ENCODE results near the gene CHTF18. TPM values are rescaled to one million over a fixed set of nuclear protein-coding genes. Genes with fewer than 3 reads are reported as not detected.
"Not testable (repeated sequence)": the region's sequence is repeated elsewhere in the genome, so short reads cannot be mapped to it uniquely, and the experiment has no call there.

Gene CHTF18
- polyA plus RNA-seq, 2 donors, result 14.8 to 28.9 TPM

DNA sequence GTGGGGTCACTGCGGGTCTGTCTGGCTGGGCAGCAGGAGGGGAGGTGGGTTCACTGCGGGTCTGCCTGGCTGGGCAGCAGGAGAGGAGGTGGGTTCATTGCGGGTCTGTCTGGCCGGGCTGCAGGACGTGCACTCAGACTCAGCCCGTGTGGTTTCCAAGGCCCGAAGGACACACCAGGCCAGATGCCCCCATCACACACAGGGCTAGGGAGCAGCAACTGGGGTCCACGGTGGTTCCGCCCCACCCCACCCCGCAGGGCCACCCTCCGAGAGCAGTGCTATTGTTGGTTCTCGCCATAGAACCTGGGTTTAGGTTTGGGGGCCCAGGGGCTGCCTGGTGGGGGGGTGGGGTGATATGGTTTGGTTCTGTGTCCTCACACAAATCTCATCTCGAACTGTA is 41.8 kb upstream of the CHTF18 start:
- Histone ChIP-seq H3K9me3 (ENCODE audit: control insufficient read depth in 2 of 2, insufficient read depth in 1 of 2, low read depth in 1 of 2, low read length in 1 of 2) (no peaks in the 10 kb centered on the region), H3K36me3 (ENCODE audit: control insufficient read depth in 2 of 2, insufficient read depth in 2 of 2, low read length in 1 of 2) (no peaks in the 10 kb centered on the region), H3K27ac (ENCODE audit: low read depth in 2 of 2, low read length in 1 of 2) (no peak overlapping the region), H3K4me3 (ENCODE audit: low read depth in 1 of 2, low read length in 2 of 2) (no peak overlapping the region), H3K27me3 (ENCODE audit: control insufficient read depth in 1 of 2, insufficient read depth in 2 of 2, low read length in 2 of 2) (no peaks in the 10 kb centered on the region), H3K4me1 (ENCODE audit: control insufficient read depth in 2 of 2, insufficient read depth in 2 of 2, low read length in 1 of 2) (peaks cover 0 to under 1% of the 10 kb centered on the region in 2 donors)
- WGBS, 2 donors, result 79% methylated on average over 13 of the region's 13 CpGs

DNA sequence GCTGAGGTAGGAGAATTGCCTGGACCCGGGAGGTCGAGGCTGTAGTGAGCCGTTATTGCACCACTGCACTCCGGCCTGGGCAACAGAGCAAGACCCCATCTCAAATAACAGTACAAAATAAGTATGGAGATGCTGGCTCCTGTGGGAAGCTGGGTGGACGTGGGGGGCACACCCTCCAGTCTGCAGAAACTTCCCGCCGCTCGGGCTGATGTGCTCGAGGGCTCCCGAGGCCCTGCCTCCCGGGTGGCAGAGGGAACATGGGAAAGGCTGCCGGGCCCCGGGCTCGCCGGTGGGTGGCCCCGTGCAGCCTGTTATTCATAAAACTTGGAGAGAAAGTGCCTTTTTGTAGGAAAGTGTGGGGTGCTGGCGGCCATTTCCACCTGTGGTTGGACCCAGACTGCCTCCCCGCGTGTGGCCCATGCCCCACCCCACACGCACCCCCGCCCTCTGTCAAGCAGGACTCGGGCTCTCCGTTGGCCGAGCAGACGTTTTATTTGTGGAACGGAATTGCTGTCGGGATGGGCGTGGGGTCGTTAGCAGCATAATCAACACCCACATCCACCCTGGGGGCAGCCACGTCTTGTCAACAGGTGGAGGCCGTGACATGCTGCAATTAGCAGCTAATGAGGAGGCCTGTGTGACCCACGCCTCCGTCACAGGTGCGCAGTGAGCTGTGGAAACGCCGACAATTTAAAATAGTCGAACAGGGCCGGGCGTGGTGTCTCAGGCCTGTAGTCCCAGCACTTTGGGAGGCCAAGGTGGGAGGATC is 40.3 kb upstream of the CHTF18 start:
- Histone ChIP-seq H3K4me1 (ENCODE audit: control insufficient read depth in 2 of 2, insufficient read depth in 2 of 2, low read length in 1 of 2) (peaks cover 0 to 5% of the 10 kb centered on the region in 2 donors), H3K27me3 (ENCODE audit: control insufficient read depth in 1 of 2, insufficient read depth in 2 of 2, low read length in 2 of 2) (peaks cover 0 to 3% of the 10 kb centered on the region in 2 donors), H3K27ac (ENCODE audit: low read depth in 2 of 2, low read length in 1 of 2) (no peak overlapping the region), H3K9me3 (ENCODE audit: control insufficient read depth in 2 of 2, insufficient read depth in 1 of 2, low read depth in 1 of 2, low read length in 1 of 2) (no peaks in the 10 kb centered on the region), H3K4me3 (ENCODE audit: low read depth in 1 of 2, low read length in 2 of 2) (no peak overlapping the region), H3K36me3 (ENCODE audit: control insufficient read depth in 2 of 2, insufficient read depth in 2 of 2, low read length in 1 of 2) (no peaks in the 10 kb centered on the region)
- 76% methylated on average over 39 of the region's 39 CpGs for WGBS, 2 donors

DNA sequence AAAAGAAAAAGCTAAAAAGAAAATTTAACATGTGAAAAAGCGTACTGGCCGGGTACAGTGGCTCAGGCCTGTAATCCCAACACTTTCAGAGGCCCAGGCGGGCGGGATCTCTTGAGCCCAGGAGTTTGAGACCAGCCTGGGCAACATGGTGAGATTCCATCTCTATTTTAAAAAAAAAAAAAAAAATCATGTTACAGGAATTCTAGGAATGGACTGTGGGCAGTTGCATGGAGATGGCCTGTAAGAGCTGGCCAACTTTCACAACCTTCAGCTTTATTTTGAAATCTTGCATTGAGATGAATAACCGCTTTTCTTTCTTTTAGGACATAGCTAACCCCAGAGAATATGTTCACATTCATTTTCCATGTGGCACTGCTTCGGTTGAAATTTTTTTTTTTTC is 39.4 kb upstream of the CHTF18 start:
- no peak overlapping the region for H3K27ac ChIP-seq (ENCODE audit: low read depth in 2 of 2, low read length in 1 of 2)
- no peaks in the 10 kb centered on the region for H3K9me3 ChIP-seq (ENCODE audit: control insufficient read depth in 2 of 2, insufficient read depth in 1 of 2, low read depth in 1 of 2, low read length in 1 of 2)
- H3K36me3 ChIP-seq (ENCODE audit: control insufficient read depth in 2 of 2, insufficient read depth in 2 of 2, low read length in 1 of 2), result no peaks in the 10 kb centered on the region
- H3K27me3 ChIP-seq (ENCODE audit: control insufficient read depth in 1 of 2, insufficient read depth in 2 of 2, low read length in 2 of 2), result peaks cover 0 to 3% of the 10 kb centered on the region in 2 donors
- 83 to 84% methylated on average over 6 of the region's 6 CpGs for WGBS, 2 donors
- H3K4me1 ChIP-seq (ENCODE audit: control insufficient read depth in 2 of 2, insufficient read depth in 2 of 2, low read length in 1 of 2), result peaks cover 0 to 5% of the 10 kb centered on the region in 2 donors
- H3K4me3 ChIP-seq (ENCODE audit: low read depth in 1 of 2, low read length in 2 of 2), result no peak overlapping the region

DNA sequence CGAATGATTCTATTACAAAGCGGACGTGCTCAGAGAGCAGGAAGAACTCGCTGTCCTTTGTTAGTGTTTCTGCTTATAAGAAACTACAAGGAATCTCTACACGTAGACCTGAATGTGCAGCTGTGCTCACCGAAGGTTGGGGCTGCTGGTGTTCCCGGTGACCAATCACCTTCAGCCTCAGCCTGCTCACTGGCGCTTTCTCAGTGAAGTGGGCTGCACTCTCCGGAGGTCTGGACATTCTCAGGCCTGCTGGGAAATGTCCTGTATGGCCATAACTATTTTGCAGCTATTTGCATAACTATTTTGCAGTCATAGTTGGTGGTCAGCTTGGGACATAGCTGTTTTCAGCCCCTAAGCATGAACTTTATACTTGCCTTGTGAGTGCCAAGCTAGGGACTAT is 37.9 kb upstream of the CHTF18 start:
- peaks cover 0 to 3% of the 10 kb centered on the region in 2 donors for H3K27me3 ChIP-seq (ENCODE audit: control insufficient read depth in 1 of 2, insufficient read depth in 2 of 2, low read length in 2 of 2)
- H3K27ac ChIP-seq (ENCODE audit: low read depth in 2 of 2, low read length in 1 of 2), result no peak overlapping the region
- WGBS, 2 donors, result 59 to 66% methylated on average over 9 of the region's 9 CpGs
- no peak overlapping the region for H3K4me3 ChIP-seq (ENCODE audit: low read depth in 1 of 2, low read length in 2 of 2)
- no peaks in the 10 kb centered on the region for H3K36me3 ChIP-seq (ENCODE audit: control insufficient read depth in 2 of 2, insufficient read depth in 2 of 2, low read length in 1 of 2)
- peaks cover 0 to 5% of the 10 kb centered on the region in 2 donors for H3K4me1 ChIP-seq (ENCODE audit: control insufficient read depth in 2 of 2, insufficient read depth in 2 of 2, low read length in 1 of 2)
- no peaks in the 10 kb centered on the region for H3K9me3 ChIP-seq (ENCODE audit: control insufficient read depth in 2 of 2, insufficient read depth in 1 of 2, low read depth in 1 of 2, low read length in 1 of 2)

DNA sequence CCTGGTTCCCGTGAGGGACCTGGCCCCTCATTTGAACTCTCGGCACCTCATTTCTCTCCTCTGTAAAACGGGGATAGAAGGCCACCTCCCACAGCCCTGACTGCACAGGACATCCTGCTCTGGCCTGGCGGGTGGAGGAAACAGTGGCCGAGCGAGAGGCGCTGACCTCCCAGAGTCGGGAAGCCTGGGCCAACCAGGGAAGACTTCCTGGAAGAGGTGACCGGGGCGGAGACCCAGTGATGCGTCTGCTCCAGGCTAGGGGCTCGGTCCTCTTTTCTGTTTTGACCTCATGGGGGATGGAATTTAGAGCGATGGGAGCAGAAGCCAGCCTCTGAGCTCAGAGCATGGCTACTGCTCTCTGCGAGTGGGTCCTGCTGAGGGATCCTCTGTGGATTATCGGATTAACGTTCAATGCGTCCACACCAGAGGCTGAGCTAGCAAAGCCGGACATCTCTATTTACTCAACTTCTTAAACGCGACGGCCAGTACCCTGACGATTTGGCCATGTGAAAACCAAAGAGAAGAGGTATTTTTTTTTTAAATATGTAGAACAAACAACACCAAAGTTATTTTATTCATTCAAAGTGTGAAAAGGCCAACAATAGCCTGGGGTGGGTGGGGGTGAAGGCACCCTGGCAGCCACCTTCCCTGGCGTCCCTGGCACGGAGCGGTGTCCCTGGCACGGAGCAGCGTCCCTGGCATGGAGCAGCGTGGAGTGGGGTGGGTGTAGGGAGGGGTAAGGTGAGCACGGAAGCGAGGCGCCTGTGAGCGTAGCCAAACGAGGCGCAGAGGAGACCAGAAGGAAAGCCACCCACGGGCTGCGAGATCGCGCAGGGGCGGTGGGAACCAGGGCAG is 37.0 kb upstream of the CHTF18 start:
- Histone ChIP-seq H3K4me3 (ENCODE audit: low read depth in 1 of 2, low read length in 2 of 2) (no peak overlapping the region), H3K27ac (ENCODE audit: low read depth in 2 of 2, low read length in 1 of 2) (no peak overlapping the region), H3K9me3 (ENCODE audit: control insufficient read depth in 2 of 2, insufficient read depth in 1 of 2, low read depth in 1 of 2, low read length in 1 of 2) (no peaks in the 10 kb centered on the region), H3K4me1 (ENCODE audit: control insufficient read depth in 2 of 2, insufficient read depth in 2 of 2, low read length in 1 of 2) (peaks cover 0 to 5% of the 10 kb centered on the region in 2 donors), H3K36me3 (ENCODE audit: control insufficient read depth in 2 of 2, insufficient read depth in 2 of 2, low read length in 1 of 2) (no peaks in the 10 kb centered on the region), H3K27me3 (ENCODE audit: control insufficient read depth in 1 of 2, insufficient read depth in 2 of 2, low read length in 2 of 2) (peaks cover 0 to 3% of the 10 kb centered on the region in 2 donors)
- WGBS, 2 donors, result 46 to 49% methylated on average over 39 of the region's 39 CpGs

DNA sequence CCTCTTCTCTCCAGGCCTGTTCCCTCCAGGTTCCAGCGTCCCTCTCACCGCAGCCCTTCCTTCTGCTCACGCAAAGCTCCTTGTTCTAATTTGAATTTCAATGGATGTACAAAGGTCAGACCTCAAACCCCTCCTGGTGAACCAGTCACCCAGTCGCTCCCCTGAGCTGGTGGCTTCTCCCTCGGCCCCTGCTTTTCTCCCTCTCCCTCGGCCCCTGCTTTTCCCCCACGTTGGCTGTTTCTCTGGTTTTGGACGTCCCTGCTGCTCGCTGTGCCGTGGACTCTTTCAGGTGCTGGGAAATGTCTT is 36.5 kb upstream of the CHTF18 start:
- Histone ChIP-seq H3K9me3 (ENCODE audit: control insufficient read depth in 2 of 2, insufficient read depth in 1 of 2, low read depth in 1 of 2, low read length in 1 of 2) (no peaks in the 10 kb centered on the region), H3K36me3 (ENCODE audit: control insufficient read depth in 2 of 2, insufficient read depth in 2 of 2, low read length in 1 of 2) (no peaks in the 10 kb centered on the region), H3K27me3 (ENCODE audit: control insufficient read depth in 1 of 2, insufficient read depth in 2 of 2, low read length in 2 of 2) (peaks cover 0 to 3% of the 10 kb centered on the region in 2 donors), H3K4me1 (ENCODE audit: control insufficient read depth in 2 of 2, insufficient read depth in 2 of 2, low read length in 1 of 2) (peaks cover 0 to 5% of the 10 kb centered on the region in 2 donors), H3K4me3 (ENCODE audit: low read depth in 1 of 2, low read length in 2 of 2) (no peak overlapping the region), H3K27ac (ENCODE audit: low read depth in 2 of 2, low read length in 1 of 2) (no peak overlapping the region)
- WGBS, 2 donors, result 30 to 31% methylated on average over 10 of the region's 10 CpGs

DNA sequence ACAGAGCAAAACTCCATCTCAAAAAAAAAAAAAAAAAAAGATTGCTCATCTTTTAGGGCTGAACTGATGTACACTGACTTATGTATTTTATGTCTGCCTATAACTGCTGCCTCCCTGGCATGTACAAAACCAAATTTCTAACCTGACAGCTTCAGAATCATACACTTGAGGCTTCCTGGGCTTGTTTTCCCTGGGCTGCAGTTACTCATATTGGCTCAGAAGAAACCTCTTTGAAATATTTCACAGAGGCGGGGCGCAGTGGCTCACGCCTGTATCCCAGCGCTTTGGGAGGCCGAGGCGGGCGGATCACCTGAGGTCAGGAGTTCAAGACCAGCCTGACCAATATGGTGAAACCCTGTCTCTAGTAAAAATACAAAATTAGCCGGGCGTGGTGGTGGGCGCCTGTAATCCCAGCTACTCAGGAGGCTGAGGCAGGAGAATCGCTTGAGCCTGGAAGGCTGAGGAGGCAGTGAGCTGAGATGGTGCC is 34.3 kb upstream of the CHTF18 start:
- WGBS, 2 donors, result 80 to 85% methylated on average over 11 of the region's 11 CpGs
- not testable (repeated sequence) for H3K4me3 ChIP-seq (ENCODE audit: low read depth in 1 of 2, low read length in 2 of 2); H3K27ac ChIP-seq (ENCODE audit: low read depth in 2 of 2, low read length in 1 of 2); H3K4me1 ChIP-seq (ENCODE audit: control insufficient read depth in 2 of 2, insufficient read depth in 2 of 2, low read length in 1 of 2); H3K36me3 ChIP-seq (ENCODE audit: control insufficient read depth in 2 of 2, insufficient read depth in 2 of 2, low read length in 1 of 2); H3K9me3 ChIP-seq (ENCODE audit: control insufficient read depth in 2 of 2, insufficient read depth in 1 of 2, low read depth in 1 of 2, low read length in 1 of 2); H3K27me3 ChIP-seq (ENCODE audit: control insufficient read depth in 1 of 2, insufficient read depth in 2 of 2, low read length in 2 of 2)

DNA sequence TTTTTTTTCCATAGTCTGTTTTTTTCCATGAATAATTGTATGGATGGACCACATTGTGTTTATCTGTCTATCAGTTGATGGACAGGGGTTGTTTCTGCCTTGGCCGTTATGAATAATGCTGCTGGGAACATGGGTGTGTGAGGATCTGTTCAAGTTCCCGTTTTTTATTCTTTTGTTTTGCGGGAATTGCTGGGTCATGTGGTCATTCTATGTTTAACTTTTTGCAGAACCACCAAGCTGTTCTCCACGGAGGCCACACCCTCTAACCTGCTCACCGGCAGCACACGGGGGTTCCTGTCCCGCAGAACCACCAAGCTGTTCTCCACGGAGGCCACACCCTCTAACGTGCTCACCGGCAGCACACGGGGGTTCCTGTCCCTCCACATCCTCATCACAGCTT is 33.8 kb upstream of the CHTF18 start:
- 37 to 39% methylated on average over 11 of the region's 11 CpGs for WGBS, 2 donors
- peaks cover 0 to 3% of the 10 kb centered on the region in 2 donors for H3K27me3 ChIP-seq (ENCODE audit: control insufficient read depth in 1 of 2, insufficient read depth in 2 of 2, low read length in 2 of 2)
- H3K27ac ChIP-seq (ENCODE audit: low read depth in 2 of 2, low read length in 1 of 2), result no peak overlapping the region
- peaks cover 0 to 5% of the 10 kb centered on the region in 2 donors for H3K4me1 ChIP-seq (ENCODE audit: control insufficient read depth in 2 of 2, insufficient read depth in 2 of 2, low read length in 1 of 2)
- H3K36me3 ChIP-seq (ENCODE audit: control insufficient read depth in 2 of 2, insufficient read depth in 2 of 2, low read length in 1 of 2), result no peaks in the 10 kb centered on the region
- no peak overlapping the region for H3K4me3 ChIP-seq (ENCODE audit: low read depth in 1 of 2, low read length in 2 of 2)
- H3K9me3 ChIP-seq (ENCODE audit: control insufficient read depth in 2 of 2, insufficient read depth in 1 of 2, low read depth in 1 of 2, low read length in 1 of 2), result no peaks in the 10 kb centered on the region

DNA sequence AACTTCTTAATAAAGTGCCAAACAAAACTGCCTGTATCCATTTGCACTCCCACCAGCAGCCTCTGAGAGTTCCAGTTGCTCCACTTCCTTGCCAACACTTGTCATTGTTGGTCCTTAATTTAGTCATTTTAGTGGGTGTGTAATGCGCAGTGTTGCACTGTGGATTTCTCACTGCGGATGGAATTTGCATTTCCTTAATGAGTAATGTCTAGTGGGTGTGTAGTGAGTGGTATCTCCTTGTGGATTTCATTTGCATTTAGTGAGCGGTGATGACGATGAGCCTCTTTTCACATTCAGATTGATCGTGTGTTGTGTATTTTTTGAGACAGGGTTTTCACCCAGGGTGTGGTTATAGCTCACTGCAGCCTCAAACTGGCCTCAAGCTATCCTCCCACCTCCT is 32.0 kb upstream of the CHTF18 start:
- 87 to 92% methylated on average over 5 of the region's 5 CpGs for WGBS, 2 donors
- H3K9me3 ChIP-seq (ENCODE audit: control insufficient read depth in 2 of 2, insufficient read depth in 1 of 2, low read depth in 1 of 2, low read length in 1 of 2), result no peaks in the 10 kb centered on the region
- H3K36me3 ChIP-seq (ENCODE audit: control insufficient read depth in 2 of 2, insufficient read depth in 2 of 2, low read length in 1 of 2), result no peaks in the 10 kb centered on the region
- peaks cover 0 to 3% of the 10 kb centered on the region in 2 donors for H3K27me3 ChIP-seq (ENCODE audit: control insufficient read depth in 1 of 2, insufficient read depth in 2 of 2, low read length in 2 of 2)
- no peak overlapping the region for H3K4me3 ChIP-seq (ENCODE audit: low read depth in 1 of 2, low read length in 2 of 2)
- H3K4me1 ChIP-seq (ENCODE audit: control insufficient read depth in 2 of 2, insufficient read depth in 2 of 2, low read length in 1 of 2), result peaks cover 0 to 9% of the 10 kb centered on the region in 2 donors
- H3K27ac ChIP-seq (ENCODE audit: low read depth in 2 of 2, low read length in 1 of 2), result no peak overlapping the region
